HG03039 (cell line): ENCODE data around the gene APOC3.

ENCODE experiments used
- ATAC-seq: cut with Tn5 transposase; IDR thresholded peaks from one replicate; pipeline ENCODE4 v1.9.1; 2021; ENCODE audit warnings: mild to moderate bottlenecking, moderate library complexity; ENCODE audit not compliant: unreplicated experiment

APOC3 gene

GRCh38 chr11:116829525-116830183 lies at the start of gene APOC3:
Gene APOC3 (plus strand): TSS chr11:116829907. CDS start chr11:116830583, 676 bp downstream.
- no peak for ATAC-seq

GRCh38 chr11:116782728-116783127 lies 47.0 kb upstream of the APOC3 start:
- no peak for ATAC-seq

- no peak for ATAC-seq
Measured at GRCh38 chr11:116786326-116786725, 43.4 kb upstream of the APOC3 start.

- ATAC-seq, result no peak
Measured at GRCh38 chr11:116786966-116787365, 42.7 kb upstream of the APOC3 start.

GRCh38 chr11:116787436-116787785 lies 42.3 kb upstream of the APOC3 start:
- ATAC-seq, result no peak

- peak; percentile 74 for ATAC-seq
Measured at GRCh38 chr11:116787786-116788486, 41.8 kb upstream of the APOC3 start, which contains the start of gene ZPR1. Gene ZPR1 (minus strand): TSS chr11:116788023. CDS start chr11:116787990, 33 bp downstream.

- ATAC-seq, result no peak
Measured at GRCh38 chr11:116788534-116788933, 41.2 kb upstream of the APOC3 start.

- ATAC-seq, result no peak
Measured at GRCh38 chr11:116788975-116789374, 40.7 kb upstream of the APOC3 start.

- no peak for ATAC-seq
Measured at GRCh38 chr11:116790167-116791001, 39.3 kb upstream of the APOC3 start.

GRCh38 chr11:116791002-116791812 lies 38.5 kb upstream of the APOC3 start:
- ATAC-seq, result no peak

GRCh38 chr11:116791813-116792143 lies 37.9 kb upstream of the APOC3 start, which contains the start of gene APOA5:
Gene APOA5 (minus strand): TSS chr11:116791879. CDS start chr11:116791860, 19 bp downstream.
- ATAC-seq, result no peak

- ATAC-seq, result no peak
Measured at GRCh38 chr11:116792144-116792868, 37.4 kb upstream of the APOC3 start.

- no peak for ATAC-seq
Measured at GRCh38 chr11:116792869-116793771, 36.6 kb upstream of the APOC3 start.

GRCh38 chr11:116793772-116794097 lies 36.0 kb upstream of the APOC3 start:
- no peak for ATAC-seq

GRCh38 chr11:116794851-116795250 lies 34.9 kb upstream of the APOC3 start:
- no peak for ATAC-seq

- no peak for ATAC-seq
Measured at GRCh38 chr11:116796548-116796947, 33.2 kb upstream of the APOC3 start.

GRCh38 chr11:116797816-116798215 lies 31.9 kb upstream of the APOC3 start:
- ATAC-seq, result no peak

GRCh38 chr11:116798368-116798767 lies 31.3 kb upstream of the APOC3 start:
- ATAC-seq, result no peak

- ATAC-seq, result no peak
Measured at GRCh38 chr11:116800610-116801009, 29.1 kb upstream of the APOC3 start.
